Measurements from ENCODE around the gene ZSCAN5C. TPM values are rescaled to one million over a fixed set of nuclear protein-coding genes. Genes with fewer than 3 reads are reported as not detected.

The ZSCAN5C gene
- polyA plus RNA-seq, 1 donor (not counting 4 experiments of a cell fraction or from before 2014, with no cell fraction given) = not detected

DNA sequence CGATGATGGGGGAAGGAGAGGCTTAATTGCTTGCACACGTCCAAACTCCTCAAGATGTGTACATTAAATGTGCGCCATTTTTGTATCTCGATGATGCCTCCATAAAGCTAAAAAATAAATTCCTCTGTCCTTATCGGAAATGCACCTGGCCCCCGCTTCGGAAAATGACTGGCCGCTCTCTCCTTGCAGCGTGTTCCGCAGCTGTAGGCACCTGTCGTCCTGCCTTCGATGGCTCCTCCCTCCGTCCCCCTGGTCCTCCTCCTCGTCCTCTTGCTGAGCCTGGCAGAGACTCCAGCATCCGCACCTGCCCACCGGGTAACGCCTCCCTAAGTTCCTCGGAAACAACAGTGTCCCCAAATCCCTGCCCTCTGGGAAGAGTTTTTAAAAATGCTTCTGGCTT lies 25.2 kb upstream of the ZSCAN5C start:
- TF ChIP-seq, protein P1, sequence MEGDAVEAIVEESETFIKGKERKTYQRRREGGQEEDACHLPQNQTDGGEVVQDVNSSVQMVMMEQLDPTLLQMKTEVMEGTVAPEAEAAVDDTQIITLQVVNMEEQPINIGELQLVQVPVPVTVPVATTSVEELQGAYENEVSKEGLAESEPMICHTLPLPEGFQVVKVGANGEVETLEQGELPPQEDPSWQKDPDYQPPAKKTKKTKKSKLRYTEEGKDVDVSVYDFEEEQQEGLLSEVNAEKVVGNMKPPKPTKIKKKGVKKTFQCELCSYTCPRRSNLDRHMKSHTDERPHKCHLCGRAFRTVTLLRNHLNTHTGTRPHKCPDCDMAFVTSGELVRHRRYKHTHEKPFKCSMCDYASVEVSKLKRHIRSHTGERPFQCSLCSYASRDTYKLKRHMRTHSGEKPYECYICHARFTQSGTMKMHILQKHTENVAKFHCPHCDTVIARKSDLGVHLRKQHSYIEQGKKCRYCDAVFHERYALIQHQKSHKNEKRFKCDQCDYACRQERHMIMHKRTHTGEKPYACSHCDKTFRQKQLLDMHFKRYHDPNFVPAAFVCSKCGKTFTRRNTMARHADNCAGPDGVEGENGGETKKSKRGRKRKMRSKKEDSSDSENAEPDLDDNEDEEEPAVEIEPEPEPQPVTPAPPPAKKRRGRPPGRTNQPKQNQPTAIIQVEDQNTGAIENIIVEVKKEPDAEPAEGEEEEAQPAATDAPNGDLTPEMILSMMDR (optimal IDR thresholded peaks at IDR 0.05 in 1 of 3, IDR thresholded peaks at IDR 0.05 in 1 of 3, conservative IDR thresholded peaks at IDR 0.05 in 1 of 3; ENCODE audit: extremely low read depth in 1 of 3, insufficient read depth in 2 of 3, low read length in 3 of 3) = no peak
- TF ChIP-seq EZH2 (IDR thresholded peaks at IDR 0.05; ENCODE audit: low read length) = no peak
- H3K4me3 ChIP-seq (ENCODE audit: control insufficient read depth in 2 of 3, extremely low read depth in 1 of 3, insufficient read depth in 2 of 3, low read depth in 1 of 3, low read length in 3 of 3) = no peak overlapping the region
- H3K9me1 ChIP-seq (ENCODE audit: control insufficient read depth, extremely low read depth, insufficient read depth, low read length) = no peaks in the 10 kb centered on the region
- dilution Hi-C loops (cut with MboI; ENCODE audit: extremely low pct_ligation_motif_present, low sequenced_read_pairs) = no loop called here
- DNase-seq (ENCODE audit: low read depth, low spot score) (no peak), FAIRE-seq (no peak)
- H3K36me3 ChIP-seq (ENCODE audit: control insufficient read depth in 2 of 2, extremely low read depth in 1 of 2, insufficient read depth in 2 of 2, low read length in 2 of 2) = no peaks in the 10 kb centered on the region
- H3K79me2 ChIP-seq (ENCODE audit: control insufficient read depth, insufficient read depth, low read length) = no peaks in the 10 kb centered on the region
- H3K4me1 ChIP-seq (ENCODE audit: control insufficient read depth, extremely low read depth, insufficient read depth, low read length) = no peaks in the 10 kb centered on the region
- no peak overlapping the region for H3K27ac ChIP-seq (ENCODE audit: control insufficient read depth, insufficient read depth, low read length)
- no peak overlapping the region for H2AFZ ChIP-seq (ENCODE audit: control insufficient read depth, low read length)
- H3K9me3 ChIP-seq (ENCODE audit: control insufficient read depth, low read depth, low read length) = no peaks in the 10 kb centered on the region
- no peaks in the 10 kb centered on the region for H4K20me1 ChIP-seq (ENCODE audit: control insufficient read depth, extremely low read depth, insufficient read depth, low read length)
- H3K27me3 ChIP-seq (ENCODE audit: control insufficient read depth, extremely low read depth, insufficient read depth, low read length) = peaks cover 7% of the 10 kb centered on the region
- no peak overlapping the region for H3K4me2 ChIP-seq (ENCODE audit: control insufficient read depth, extremely low read depth, insufficient read depth, low read depth, low read length)
- no peak overlapping the region for H3K9ac ChIP-seq (ENCODE audit: control insufficient read depth, extremely low read depth, insufficient read depth, low read length)

DNA sequence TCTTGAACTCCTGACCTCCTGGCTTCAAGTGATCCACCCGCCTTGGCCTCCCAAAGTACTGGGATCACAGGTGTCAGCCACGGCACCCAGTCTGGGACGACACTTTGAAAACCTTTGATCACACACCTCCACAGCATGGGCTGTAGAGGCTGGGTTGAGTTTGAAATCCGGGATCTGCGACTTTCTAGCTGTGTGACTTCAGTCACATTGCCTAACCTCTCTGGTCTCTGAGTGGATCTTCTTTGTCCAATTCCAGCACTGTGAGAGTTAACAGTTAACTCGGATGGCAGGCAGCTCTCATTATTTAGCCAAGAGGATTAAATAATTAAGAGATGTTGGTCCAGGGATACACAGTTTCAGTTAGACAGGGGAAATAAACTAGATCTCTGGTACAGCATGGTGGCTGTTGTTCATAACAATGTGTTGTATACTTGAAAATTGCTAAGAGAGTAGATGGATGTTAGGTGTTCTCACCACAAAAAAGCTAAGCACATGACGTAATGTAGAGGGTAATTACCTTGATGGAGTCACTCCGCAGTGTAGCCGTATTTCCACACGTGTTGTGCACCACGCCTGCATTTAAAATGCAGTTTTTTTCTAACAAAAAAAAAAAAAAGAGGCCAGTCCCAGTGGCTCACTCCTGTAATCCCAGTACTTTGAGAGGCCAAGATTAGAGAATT lies 24.4 kb upstream of the ZSCAN5C start:
- H2AFZ ChIP-seq (ENCODE audit: control insufficient read depth, low read length) = no peak overlapping the region
- no peak overlapping the region for H3K27ac ChIP-seq (ENCODE audit: control insufficient read depth, insufficient read depth, low read length)
- TF ChIP-seq, protein P1 (optimal IDR thresholded peaks at IDR 0.05 in 1 of 3, IDR thresholded peaks at IDR 0.05 in 1 of 3, conservative IDR thresholded peaks at IDR 0.05 in 1 of 3; ENCODE audit: extremely low read depth in 1 of 3, insufficient read depth in 2 of 3, low read length in 3 of 3) = no peak
- no peak for TF ChIP-seq EZH2 (IDR thresholded peaks at IDR 0.05; ENCODE audit: low read length)
- no peaks in the 10 kb centered on the region for H3K79me2 ChIP-seq (ENCODE audit: control insufficient read depth, insufficient read depth, low read length)
- no peak overlapping the region for H3K4me2 ChIP-seq (ENCODE audit: control insufficient read depth, extremely low read depth, insufficient read depth, low read depth, low read length)
- no peaks in the 10 kb centered on the region for H3K4me1 ChIP-seq (ENCODE audit: control insufficient read depth, extremely low read depth, insufficient read depth, low read length)
- no peaks in the 10 kb centered on the region for H3K9me3 ChIP-seq (ENCODE audit: control insufficient read depth, low read depth, low read length)
- FAIRE-seq (no peak), DNase-seq (ENCODE audit: low read depth, low spot score) (no peak)
- no peaks in the 10 kb centered on the region for H4K20me1 ChIP-seq (ENCODE audit: control insufficient read depth, extremely low read depth, insufficient read depth, low read length)
- dilution Hi-C loops (cut with MboI; ENCODE audit: extremely low pct_ligation_motif_present, low sequenced_read_pairs) = no loop called here
- H3K9me1 ChIP-seq (ENCODE audit: control insufficient read depth, extremely low read depth, insufficient read depth, low read length) = no peaks in the 10 kb centered on the region
- H3K36me3 ChIP-seq (ENCODE audit: control insufficient read depth in 2 of 2, extremely low read depth in 1 of 2, insufficient read depth in 2 of 2, low read length in 2 of 2) = no peaks in the 10 kb centered on the region
- H3K4me3 ChIP-seq (ENCODE audit: control insufficient read depth in 2 of 3, extremely low read depth in 1 of 3, insufficient read depth in 2 of 3, low read depth in 1 of 3, low read length in 3 of 3) = no peak overlapping the region
- H3K9ac ChIP-seq (ENCODE audit: control insufficient read depth, extremely low read depth, insufficient read depth, low read length) = no peak overlapping the region
- peaks cover 7% of the 10 kb centered on the region for H3K27me3 ChIP-seq (ENCODE audit: control insufficient read depth, extremely low read depth, insufficient read depth, low read length)
